Stimulated activated CD4-positive, alpha-beta T cell treated with anti-CD3 and anti-CD28 coated beads, Interleukin-1b, Interleukin-23, amount 100 ng/mL, for 1 hour (primary cell): ENCODE results near the gene MTMR10.

Experiments used
- DNase-seq, 2 donors: peaks; one replicate each; pipeline ENCODE4 v3.0.0-alpha.2; 2020; ENCODE audit warnings: low read depth in 2 of 2

MTMR10 gene

DNA sequence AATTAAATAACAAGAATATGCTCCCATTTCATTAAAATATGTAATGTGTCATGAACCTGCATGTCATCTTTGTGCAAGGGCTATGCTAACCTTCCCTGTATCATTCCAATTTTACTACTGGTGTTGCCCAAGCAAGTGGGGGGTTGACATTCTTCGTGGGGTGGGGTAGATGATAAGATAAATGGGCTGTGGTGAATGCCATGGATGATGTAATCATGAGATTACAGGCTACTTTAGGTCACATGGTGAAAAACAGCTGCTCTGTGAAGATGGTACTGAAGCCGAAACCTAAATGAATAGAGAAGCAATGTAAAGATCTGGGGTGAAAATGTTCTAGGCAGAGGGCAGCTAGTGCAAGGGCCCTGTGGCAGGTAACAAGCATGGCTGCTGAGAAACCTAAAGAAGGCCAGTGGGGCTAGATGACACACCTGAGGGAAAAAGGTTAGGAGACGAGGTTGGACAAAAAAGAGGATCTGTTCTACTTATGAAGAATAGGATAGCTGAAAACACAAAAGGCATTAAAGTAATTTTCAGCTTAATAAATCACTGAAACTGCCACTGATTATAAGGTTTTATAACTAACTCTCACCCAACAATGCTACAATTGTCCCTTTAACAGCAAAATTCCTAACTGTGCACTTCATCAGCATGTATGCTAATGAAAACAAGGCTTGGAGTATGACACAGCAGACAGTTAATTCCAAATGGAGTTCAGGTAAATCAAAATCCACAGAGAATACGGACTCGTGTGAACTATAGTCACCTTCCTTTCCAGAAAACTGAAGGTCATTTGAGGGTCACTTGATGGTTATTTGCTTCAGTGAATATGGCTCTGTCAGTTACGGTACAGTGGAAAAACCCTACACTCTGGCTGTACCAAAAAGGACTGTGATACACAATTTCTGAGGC is 35.0 kb downstream of the MTMR10 start:
- no peak for DNase-seq

- DNase-seq: no peak
Observed at GRCh38 chr15:30954674-30955073, 36.8 kb downstream of the MTMR10 start.

DNA sequence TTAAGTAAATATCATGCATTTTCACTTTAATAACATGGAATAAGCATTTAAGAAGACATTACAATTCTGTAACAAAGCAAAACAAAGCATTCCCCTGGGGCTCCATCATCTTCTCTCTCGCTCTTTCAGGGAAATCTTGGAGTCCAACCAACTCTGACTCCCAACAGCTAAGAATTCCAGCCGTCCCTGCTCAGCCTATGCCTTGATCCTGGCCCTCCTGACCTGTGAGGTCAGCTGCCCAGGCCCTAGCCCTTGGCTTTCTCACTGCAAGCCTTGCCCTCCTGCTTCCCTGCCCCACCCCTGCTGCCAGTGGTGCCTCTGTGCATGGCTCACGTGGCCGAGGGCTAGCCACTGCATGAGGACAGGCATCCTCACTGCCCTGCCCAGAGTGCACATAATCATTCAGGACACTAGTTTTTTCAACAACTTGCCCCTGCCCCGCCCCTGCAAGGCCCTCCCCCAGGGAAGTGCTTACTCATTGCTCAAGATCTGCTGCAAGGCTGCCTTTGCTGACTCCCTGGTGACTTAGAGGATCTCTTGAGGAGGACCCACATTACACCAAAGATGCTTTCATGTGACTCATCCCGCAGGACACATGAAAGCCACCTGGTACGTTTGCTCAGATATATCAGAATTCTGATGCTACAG is 37.6 kb downstream of the MTMR10 start:
- no peak for DNase-seq

DNA sequence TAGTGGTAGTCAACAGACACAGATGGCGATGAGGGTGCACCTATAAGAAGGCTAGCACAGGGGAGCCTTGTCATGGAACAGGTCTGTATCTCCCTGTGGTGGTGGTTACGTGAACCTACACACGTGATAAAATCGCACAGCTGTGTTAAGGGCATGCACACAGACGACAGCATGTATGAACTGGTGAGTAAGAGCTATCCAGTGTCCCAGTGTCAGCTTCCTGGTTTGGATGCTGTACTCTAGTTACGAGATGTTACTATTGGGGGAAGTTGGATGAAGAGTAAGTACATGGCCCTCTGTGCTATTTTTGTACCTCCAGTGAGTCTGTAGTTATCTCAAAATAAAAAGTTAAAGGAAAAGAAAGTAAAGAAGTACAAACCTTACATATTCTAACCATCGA is 38.2 kb downstream of the MTMR10 start:
- DNase-seq: no peak

GRCh38 chr15:30943654-30944335 is 47.6 kb downstream of the MTMR10 start:
- no peak for DNase-seq

DNA sequence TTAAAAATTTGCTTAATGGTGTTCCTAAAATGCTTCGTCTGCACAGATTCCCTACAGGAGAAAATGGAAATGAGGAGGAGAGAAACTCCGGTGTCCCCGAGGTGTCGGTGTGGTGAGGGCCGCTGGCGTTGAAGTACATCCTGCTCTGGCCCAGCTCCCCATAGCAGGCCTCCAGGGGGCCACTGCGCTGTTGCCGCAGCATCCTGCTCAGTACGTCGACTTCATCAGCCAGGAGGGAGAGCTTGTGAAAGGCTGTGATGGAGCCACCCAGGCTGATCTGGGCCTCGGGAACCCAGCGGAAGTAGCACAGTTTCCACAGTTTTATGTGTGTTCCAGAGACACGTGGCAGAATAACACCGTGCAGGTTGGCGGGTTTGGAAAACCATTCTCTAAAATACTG is 49.9 kb downstream of the MTMR10 start:
- no peak for DNase-seq

DNA sequence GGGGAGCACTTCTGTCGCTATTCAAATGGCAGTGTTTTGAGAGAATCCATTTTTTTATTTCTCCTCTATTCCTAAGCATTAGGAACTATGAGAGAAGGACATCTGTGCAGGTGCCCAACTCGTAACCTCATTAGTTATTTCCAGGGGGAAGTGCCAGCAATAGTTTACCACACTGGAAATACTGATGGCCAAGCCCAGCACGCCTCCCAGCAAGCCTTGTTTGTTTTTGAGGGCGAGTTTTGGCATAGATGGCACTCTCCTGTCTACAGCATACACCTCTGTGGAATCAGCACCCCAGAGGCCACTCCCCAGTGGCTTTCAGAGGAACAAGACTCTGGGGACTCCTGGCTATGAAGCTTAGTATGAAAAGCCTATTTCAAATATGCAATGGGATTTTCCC is 51.1 kb downstream of the MTMR10 start:
- no peak for DNase-seq

- no peak for DNase-seq
Observed at GRCh38 chr15:30939161-30939560, 52.3 kb downstream of the MTMR10 start.

GRCh38 chr15:30933293-30933692 is 58.1 kb downstream of the MTMR10 start:
- DNase-seq: no peak

- DNase-seq: no peak
Observed at GRCh38 chr15:30930422-30930821, 61.0 kb downstream of the MTMR10 start.

DNA sequence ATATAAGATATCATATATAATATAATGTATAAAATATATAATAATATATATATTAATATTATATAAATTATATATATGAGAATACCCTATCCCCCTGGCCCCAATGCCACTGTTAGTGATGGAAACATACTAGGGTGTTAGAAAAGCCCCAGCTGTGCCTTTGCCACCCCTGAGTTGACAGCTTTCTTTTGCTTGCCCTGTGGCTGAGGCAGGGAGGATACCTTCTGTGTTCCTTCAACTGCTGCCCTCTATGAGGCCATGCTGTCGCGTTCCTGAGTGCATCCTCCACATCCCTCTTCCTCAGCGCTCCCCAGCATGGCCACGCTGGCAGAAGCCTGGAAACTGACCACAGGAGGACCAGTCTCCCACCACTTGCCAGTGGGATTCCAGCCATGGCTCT is 61.4 kb downstream of the MTMR10 start:
- DNase-seq: no peak

DNA sequence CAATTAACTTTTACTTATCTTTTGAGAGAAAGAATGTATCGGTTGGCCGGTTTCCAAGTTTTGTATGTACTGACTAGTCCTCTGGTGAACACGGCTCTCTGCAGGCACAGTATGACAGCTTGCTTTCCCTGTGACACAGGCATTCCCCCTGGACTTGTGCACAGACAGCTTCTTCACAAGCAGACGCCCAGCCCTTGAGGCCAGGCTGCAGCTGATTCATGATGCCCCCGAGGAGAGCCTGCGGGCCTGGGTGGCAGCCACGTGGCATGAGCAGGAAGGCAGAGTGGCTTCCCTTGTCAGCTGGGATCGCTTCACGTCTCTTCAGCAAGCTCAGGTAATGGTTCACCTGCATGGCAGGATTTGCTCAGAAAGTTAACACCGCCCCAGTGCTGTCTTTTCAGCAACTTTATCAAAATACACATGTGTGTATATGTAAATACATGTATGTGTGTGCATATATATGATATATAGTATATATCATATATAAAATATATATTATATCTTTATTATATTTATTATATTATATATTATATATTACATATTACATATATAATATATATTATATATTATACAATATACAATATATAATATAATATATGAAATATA is 62.3 kb downstream of the MTMR10 start:
- no peak for DNase-seq

GRCh38 chr15:30928076-30928475 is 63.4 kb downstream of the MTMR10 start:
- no peak for DNase-seq

DNA sequence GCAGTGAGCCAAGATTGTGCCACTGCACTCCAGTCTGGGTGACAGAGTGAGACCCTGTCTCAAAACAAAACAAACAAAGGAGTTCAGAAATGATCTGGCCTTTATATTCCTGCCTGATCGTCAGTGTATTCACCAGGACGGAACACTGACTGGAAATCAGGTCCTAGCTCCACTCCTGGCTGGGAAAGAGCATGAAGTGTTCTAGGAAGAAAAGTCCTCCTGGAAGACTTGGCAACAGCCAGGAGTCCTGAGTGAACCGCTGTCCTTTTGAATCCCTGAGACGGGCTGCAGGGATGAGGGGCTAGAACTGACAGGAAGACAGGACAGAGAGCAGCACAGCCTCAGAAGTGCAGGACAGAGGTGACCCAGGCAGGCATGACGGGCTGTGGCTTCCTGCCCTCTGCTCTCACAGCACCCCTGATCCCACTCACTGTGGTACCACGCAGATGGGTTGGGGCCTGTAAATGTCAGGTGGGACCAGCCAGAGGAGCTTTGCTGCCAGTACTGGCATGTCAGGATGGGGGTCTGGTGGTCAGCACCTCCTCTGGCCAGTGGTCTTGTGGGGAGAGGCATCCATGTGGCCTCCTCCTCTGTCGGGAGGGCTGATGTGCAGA is 64.2 kb downstream of the MTMR10 start:
- DNase-seq: no peak

DNA sequence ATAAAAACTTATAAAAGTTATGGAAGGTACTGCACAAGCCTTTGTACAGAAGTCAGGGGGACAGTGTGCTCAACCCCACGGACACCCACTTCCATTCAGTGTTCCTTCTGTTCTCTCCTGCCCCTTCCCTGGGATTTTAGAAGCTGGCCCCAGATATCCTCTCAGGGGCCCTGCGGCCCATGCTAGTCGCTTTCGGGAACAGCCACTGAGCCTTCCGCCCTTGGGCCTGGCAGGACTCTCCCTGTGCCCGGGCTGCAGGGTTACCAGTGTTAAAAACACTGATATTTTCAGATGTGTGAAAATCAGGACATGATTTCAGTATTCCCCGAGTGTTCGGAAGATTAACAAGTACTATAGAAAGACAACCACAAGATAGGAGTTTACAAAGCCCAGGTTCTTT is 65.3 kb downstream of the MTMR10 start:
- no peak for DNase-seq

- no peak for DNase-seq
Observed at GRCh38 chr15:30925686-30926085, 65.7 kb downstream of the MTMR10 start.

- DNase-seq: no peak
Observed at GRCh38 chr15:30924353-30924752, 67.1 kb downstream of the MTMR10 start.

DNA sequence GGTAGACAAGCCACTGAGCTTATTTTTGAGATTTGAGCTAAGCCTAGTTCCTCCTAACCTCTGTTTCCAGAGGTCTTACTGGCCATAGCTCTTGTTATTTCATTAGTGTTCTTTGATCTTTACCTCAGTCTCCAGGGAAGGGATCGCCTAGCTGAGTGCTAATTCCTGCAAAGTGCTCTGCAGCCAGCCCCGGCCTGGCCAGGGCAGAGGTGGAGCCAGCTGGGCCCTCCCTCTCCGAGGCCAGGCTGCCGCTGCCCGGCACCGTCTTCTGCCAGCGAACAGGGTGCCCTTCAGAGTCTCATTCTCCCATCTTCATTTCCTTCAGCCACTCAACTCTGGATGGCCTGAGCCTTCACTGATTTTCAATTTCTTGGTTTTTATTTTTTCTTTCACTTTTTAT is 68.0 kb downstream of the MTMR10 start:
- no peak for DNase-seq

GRCh38 chr15:30922480-30923311 is 68.7 kb downstream of the MTMR10 start:
- no peak for DNase-seq

DNA sequence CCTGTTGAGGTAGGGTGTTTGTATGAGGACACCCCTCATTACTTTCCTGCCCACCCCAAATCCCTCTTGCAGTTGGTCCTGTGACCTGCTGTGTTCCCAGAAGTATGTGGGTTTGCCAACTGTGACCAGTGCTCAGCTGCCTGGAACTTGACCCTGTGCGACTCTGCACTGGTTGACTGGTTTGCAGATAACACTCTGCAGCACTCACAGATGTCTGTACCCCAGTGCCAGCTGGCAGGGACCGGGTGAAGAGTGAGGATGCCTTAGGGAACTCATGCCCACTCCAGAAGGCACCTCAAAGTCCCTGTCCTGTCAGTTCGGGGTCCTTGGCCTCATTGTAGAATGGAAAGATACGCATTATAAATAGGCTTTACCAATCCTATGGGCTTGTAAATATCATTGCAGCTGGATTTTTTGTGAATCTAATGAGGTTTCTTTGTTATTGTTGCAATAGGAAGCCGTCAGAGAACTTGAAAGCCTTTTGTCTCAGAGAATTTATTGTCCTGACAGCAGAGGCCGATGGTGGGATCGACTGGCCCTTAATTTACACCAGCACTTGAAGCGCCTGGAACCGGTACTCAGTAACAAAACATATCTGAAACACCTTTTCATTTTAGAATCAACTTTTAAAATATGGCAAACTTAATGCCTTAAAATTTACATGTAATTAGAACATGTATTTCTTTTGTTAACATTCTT is 69.5 kb downstream of the MTMR10 start:
- DNase-seq: no peak
